A549 treated with CpdA at 1 μM for 4 hours (cell line): ENCODE measurements around the gene CFAP52. TPM values are rescaled to one million over a fixed set of nuclear protein-coding genes. Genes with fewer than 3 reads are reported as not detected.

Experiments
- total RNA-seq: library from RNA; stranded (reverse); fragments of 200-300 nt; extraction: Qiagen RNA extraction; gene quantifications from 5 replicates; pipeline ENCODE4 v1.2.3, GENCODE V29; 2022; ENCODE audit warnings: low read depth

Gene CFAP52, protein sequence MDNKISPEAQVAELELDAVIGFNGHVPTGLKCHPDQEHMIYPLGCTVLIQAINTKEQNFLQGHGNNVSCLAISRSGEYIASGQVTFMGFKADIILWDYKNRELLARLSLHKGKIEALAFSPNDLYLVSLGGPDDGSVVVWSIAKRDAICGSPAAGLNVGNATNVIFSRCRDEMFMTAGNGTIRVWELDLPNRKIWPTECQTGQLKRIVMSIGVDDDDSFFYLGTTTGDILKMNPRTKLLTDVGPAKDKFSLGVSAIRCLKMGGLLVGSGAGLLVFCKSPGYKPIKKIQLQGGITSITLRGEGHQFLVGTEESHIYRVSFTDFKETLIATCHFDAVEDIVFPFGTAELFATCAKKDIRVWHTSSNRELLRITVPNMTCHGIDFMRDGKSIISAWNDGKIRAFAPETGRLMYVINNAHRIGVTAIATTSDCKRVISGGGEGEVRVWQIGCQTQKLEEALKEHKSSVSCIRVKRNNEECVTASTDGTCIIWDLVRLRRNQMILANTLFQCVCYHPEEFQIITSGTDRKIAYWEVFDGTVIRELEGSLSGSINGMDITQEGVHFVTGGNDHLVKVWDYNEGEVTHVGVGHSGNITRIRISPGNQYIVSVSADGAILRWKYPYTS
- 0.29 TPM in 1 of 5 replicates, not detected in the others for total RNA-seq

DNA sequence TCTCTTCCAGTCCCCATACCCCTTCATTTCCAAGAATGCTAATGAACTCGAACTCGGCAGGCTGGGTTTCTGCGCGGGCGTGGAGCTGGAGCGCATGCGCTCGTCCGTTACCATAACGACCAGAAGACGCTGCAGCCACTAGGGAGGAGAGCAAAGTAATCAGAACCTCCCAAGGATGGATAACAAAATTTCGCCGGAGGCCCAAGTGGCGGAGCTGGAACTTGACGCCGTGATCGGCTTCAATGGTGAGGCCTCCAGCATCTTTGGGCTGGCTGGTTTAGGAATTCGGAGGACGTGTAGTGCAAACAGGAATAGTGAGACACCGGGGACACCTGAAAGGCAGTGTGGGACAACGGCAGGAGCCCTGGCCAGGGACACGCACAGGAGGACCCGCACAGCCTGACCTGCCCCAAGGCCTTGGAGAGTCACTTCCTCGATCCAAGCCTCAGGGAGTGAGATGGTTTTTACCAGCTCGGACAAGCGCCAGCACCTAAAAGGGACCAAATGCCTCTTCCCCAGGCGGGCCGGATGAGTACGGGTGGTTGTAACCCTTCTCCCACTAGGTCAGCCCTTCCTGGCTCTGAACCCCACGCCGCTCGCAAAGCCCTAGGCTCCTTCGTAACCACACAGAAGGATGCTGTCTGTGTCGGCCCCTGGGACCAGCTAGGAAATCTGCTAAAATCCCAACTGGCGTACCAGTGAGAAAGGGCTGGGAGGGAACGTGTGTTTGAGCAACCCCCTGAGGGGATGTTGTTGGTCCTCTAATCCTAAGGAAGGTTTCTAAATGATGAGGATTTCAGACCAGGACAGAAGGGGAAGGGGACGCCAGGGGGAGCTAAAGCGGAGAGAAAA is at the start of gene CFAP52:
CFAP52 (plus strand) TSS at position 122 of the 852 bp plus-strand sequence; CDS start at position 176, 54 bp downstream.

DNA sequence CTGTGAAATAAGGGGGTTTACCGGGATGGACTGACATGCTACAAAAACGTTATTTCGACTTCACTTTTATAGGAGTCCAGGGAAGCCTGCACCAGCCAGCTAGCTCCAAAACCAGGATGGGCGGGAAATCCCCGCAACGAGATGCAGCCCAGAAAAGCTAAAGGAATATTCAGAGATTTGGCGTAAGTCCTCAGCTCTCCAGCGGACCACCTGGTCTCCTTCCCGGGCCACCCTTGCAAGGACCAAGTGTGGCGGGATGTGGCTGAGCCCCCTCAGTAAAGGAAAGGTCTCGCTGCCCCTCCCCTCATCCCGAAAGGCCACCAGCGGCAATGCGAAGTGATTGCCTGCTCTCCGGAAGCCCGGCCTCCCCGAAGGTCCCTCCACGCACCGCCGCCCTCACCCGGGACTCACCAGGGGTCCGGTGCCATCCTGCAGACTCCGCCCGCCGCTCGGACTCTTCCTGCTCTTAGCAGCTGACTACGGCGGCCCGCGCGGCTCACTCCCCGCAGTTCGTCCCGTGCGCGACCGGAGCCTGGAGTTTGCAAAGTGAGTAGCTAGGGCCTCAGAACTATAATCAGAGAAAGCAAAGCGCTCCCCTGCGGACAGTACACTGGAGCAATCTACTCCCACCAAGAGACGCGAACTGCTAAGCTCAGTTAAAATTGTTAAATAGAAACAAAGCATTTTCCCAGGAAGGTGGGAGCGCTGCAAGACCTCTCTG is 901 bp upstream of the CFAP52 start, which contains the start of gene STX8:
STX8 (minus strand) TSS at position 440 of the 721 bp plus-strand sequence; CDS start at position 428, 12 bp downstream.

DNA sequence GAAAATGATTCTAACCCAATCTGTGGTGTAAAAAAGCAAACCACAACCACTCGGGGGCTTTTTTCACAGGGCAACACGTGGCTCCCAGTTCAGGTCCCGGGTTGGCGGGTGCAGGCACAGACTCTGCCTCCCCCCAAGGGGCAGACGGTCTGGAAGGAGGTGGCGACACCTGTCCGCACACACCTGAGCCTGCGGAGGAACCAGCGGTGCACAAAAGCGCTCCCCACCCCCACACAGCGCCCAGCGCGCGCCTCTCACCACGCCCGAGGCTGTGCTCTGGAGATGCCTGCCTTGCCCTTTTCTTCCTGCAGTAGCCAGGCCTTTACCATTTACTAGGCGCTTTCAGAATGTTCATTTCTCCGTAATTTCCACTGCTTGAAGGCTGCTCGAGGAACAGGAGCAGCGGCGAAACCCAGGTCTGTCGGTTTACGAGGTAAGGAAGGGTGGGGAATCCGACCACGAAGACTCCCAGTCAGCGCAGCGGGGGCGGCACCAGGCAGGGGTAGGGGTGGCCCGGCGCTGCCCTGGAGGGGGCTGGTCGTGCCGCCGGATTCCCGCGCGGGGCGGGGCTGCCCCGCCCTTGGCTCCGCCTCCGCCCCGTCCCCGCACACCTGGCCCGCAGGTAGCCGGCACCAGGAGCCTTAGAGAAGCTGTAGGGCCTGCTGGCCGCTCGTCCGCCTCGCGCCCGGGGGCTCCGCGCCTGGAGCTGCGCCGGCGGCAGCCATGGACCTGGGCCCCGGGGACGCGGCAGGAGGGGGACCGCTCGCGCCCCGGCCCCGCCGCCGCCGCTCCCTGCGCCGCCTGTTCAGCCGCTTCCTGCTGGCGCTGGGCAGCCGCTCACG is 68.7 kb downstream of the CFAP52 start, which contains the start of gene USP43:
USP43 (plus strand) TSS at position 608 of the 842 bp plus-strand sequence; CDS start at position 724, 116 bp downstream.

Other genes starting within 250 kb of the CFAP52 start
- gene STX8, start 822 bp upstream of the CFAP52 start, total RNA-seq, result 60.8 to 83.5 TPM (median 63.3 TPM) in 5 replicates
- gene USP43, start 68.9 kb downstream of the CFAP52 start, total RNA-seq, result 3.9 to 5.3 TPM (median 4.5 TPM) in 5 replicates
- not detected in 5 replicates for gene DHRS7C, start 214.9 kb downstream of the CFAP52 start, total RNA-seq
- gene GSG1L2, start 245.4 kb downstream of the CFAP52 start, total RNA-seq, result not detected in 5 replicates
- gene GLP2R, start 249.3 kb downstream of the CFAP52 start, total RNA-seq, result 8.5 to 14.7 TPM (median 9.3 TPM) in 5 replicates